AG04450 (cell line): ENCODE data around the gene IL10. TPM values are rescaled to one million over a fixed set of nuclear protein-coding genes. Genes with fewer than 3 reads are reported as not detected.

Source experiments
- CTCF ChIA-PET: fragments of 300-600, 350-600 bp; formaldehyde crosslinking; extraction: SDS; loops from one replicate; lab custom pipeline; 2022; ENCODE audit warnings: antibody characterized with exemption, inconsistent platforms; lab: Charles Lee
- POLR2A ChIA-PET: fragments of 350-600 bp; formaldehyde crosslinking; extraction: SDS; loops from one replicate; lab custom pipeline; 2021; ENCODE audit warnings: antibody characterized with exemption, inconsistent platforms; lab: Yijun Ruan, JAX
- DNase-seq: peaks from one replicate; pipeline ENCODE4 v3.0.0-alpha.2; 2011; ENCODE audit warnings: low read depth, low spot score
- H3K27ac ChIP-seq: one replicate; pipeline ENCODE4 v1.5.1; 2012; ENCODE audit warnings: low read depth, low read length, control low read depth
- H3K27me3 ChIP-seq: one replicate; pipeline ENCODE4 v1.6.0; 2012; ENCODE audit warnings: low read length; ENCODE audit not compliant: control insufficient read depth, insufficient read depth
- H3K4me3 ChIP-seq: 2 replicates; pipeline ENCODE4 v1.5.1; 2011; ENCODE audit warnings: mild to moderate bottlenecking, low read depth, low read length, control low read depth
- H3K9me3 ChIP-seq: 2 replicates; pipeline ENCODE4 v1.5.1; 2012; ENCODE audit warnings: low read length; ENCODE audit not compliant: control insufficient read depth, insufficient read depth
- CTCF ChIP-seq: IDR thresholded peaks from 2 replicates; pipeline ENCODE4 v1.5.1; 2011; ENCODE audit warnings: low read depth, low read length, control low read depth, inconsistent platforms
- polyA plus RNA-seq: library from polyadenylated mRNA; depleted of rRNA; stranded (reverse); fragments of >200 nt; gene quantifications from 2 replicates; pipeline ENCODE4 v1.2.3, GENCODE V29; 2011

IL10 gene
- polyA plus RNA-seq, 1 experiment, result not detected

DNA sequence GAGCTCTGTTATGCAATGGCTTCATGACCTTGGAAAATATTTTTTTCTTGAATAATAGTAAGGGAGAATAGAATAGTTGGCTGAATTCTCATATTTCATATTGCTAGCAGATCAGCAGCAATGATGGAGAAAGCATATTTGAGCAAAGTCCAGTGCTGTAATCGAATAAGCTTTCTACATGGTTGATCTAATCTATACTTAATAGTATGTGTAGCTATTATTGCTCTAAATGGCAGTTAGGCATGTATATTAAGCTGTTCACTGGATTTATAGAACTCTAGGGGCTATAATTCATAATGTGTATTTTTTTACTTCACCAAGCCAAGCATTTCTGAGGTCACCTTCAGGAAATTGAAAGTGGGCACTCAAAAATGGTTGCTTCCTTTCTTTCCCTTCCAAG is 11.7 kb downstream of the IL10 start:
- POLR2A ChIA-PET, result no interaction called here

DNA sequence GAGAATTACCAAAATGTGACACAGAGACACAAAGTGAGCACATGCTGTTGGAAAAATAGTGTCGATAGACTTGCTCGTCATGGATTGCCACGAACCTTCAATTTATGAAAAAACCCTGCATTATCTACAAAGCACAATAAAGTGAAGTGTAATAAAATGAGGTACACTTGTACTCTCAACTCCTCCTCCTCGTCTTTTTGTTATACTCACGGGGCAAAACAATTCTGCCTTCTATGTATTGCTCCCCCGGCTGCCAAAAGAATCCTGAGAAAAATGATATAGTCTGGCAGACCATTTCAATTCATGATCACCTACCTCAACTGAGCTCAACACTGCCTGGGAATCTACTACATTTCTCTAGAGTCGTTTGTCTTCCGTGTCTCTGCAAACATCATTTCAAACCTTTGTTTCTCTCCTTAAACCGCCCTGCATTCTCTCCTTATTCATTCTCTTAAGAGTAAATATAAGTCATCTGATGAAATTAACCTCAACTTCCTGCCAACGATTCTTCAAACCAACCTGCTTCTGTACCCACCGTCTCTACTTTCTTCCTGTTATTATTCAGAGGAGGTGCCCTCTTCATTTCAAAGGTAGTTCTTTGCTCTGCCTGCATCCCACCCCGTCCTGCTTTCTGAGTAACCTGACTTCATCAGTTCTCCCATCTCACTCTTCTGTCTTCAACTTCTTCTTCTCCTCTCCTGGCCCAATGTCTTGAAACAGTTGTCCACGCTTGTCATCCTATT is 14.6 kb downstream of the IL10 start:
- H3K27me3 ChIP-seq, result no peaks in the 10 kb centered on the region
- CTCF ChIA-PET, result no interaction called here
- H3K4me3 ChIP-seq, result no peak overlapping the region
- TF ChIP-seq CTCF, result no peak
- no peak overlapping the region for H3K27ac ChIP-seq
- POLR2A ChIA-PET, result no interaction called here
- DNase-seq, result no peak
- H3K9me3 ChIP-seq, result peaks cover 3% of the 10 kb centered on the region; the same call in 1 of the 2 replicates

More for the DNA sequence above, 11.7 kb downstream of the IL10 start:
- H3K27me3 ChIP-seq, result no peaks in the 10 kb centered on the region
- H3K4me3 ChIP-seq, result no peak overlapping the region
- CTCF ChIA-PET, result interaction anchor here (0.9 to 2.5 kb wide), 9 partner anchors 10 to 152 kb away, joined by 3 to 14 read pairs (median 6); partner anchors contain the start of genes EIF2D, IL10, IL19 and IL20
- no peak for DNase-seq
- no peak overlapping the region for H3K27ac ChIP-seq
- no peak for TF ChIP-seq CTCF
- H3K9me3 ChIP-seq, result peaks cover 5% of the 10 kb centered on the region

DNA sequence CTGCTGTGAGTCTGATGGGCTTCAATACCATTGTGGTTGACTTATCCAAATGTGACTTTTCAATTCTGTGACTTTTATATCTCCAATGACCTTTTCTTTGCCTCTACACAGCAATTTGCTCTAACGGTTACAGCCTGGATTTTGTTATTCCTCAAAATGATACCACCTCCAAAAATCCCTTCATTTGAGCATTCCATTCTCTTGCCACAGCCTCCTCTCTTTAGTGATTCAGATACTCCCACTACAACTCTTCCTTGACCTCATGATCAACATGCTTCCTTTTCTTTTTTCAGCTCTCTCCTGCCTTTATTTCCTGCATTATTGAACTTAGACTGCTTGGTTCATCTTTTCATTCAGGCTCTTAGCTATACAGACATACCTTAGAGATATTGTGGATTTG is 18.3 kb downstream of the IL10 start:
- POLR2A ChIA-PET, result no interaction called here
- TF ChIP-seq CTCF, result no peak
- DNase-seq, result no peak
- Histone ChIP-seq H3K27ac (no peak overlapping the region), H3K4me3 (no peak overlapping the region), H3K9me3 (peaks cover 3% of the 10 kb centered on the region; the same call in 1 of the 2 replicates), H3K27me3 (no peaks in the 10 kb centered on the region)
- CTCF ChIA-PET, result interaction anchor here (0.6 to 2.0 kb wide), 3 partner anchors 19 to 111 kb away, joined by 3 to 4 read pairs (median 3); partner anchors contain the start of gene IL20

GRCh38 chr1:206753141-206753540 is 19.2 kb downstream of the IL10 start:
- H3K4me3 ChIP-seq, result no peak overlapping the region
- TF ChIP-seq CTCF, result no peak
- DNase-seq, result no peak
- H3K9me3 ChIP-seq, result peaks cover 3% of the 10 kb centered on the region; the same call in 1 of the 2 replicates
- ChIA-PET POLR2A (interaction anchor here (0.6 to 0.7 kb wide), 3 partner anchors 23 to 201 kb away, joined by 3 read pairs; no protein-coding TSS in a partner anchor), CTCF (interaction anchor here (1.4 kb wide), 1 partner anchor 159 kb away, joined by 4 read pairs; no protein-coding TSS in a partner anchor)
- H3K27ac ChIP-seq, result peak overlapping the region; percentile 23
- no peaks in the 10 kb centered on the region for H3K27me3 ChIP-seq

- CTCF ChIA-PET, result interaction anchor here (1.4 kb wide), 1 partner anchor 160 kb away, joined by 4 read pairs; no protein-coding TSS in a partner anchor
- POLR2A ChIA-PET, result interaction anchor here (0.7 kb wide), 1 partner anchor 200 kb away, joined by 3 read pairs; no protein-coding TSS in a partner anchor
Measured at GRCh38 chr1:206752481-206752880, 19.8 kb downstream of the IL10 start.

More at GRCh38 chr1:206752481-206752880, 19.8 kb downstream of the IL10 start:
- no peak for DNase-seq
- Histone ChIP-seq H3K27me3 (no peaks in the 10 kb centered on the region), H3K4me3 (no peak overlapping the region), H3K27ac (no peak overlapping the region), H3K9me3 (peaks cover 3% of the 10 kb centered on the region; the same call in 1 of the 2 replicates)
- TF ChIP-seq CTCF, result no peak
